ENCODE results near the gene DNAJC13.
"Not testable (repeated sequence)": the region's sequence is repeated elsewhere in the genome, so short reads cannot be mapped to it uniquely, and the experiment has no call there.

DNAJC13 gene

GRCh38 chr3:132549169-132549568 is 131.9 kb downstream of the DNAJC13 start:
- no peak for DNase-seq

- DNase-seq: no peak
These were observed 132.7 kb downstream of the DNAJC13 start for GRCh38 chr3:132549890-132550578.

GRCh38 chr3:132550579-132551305 is 133.4 kb downstream of the DNAJC13 start:
- DNase-seq: no peak

- no peak for DNase-seq
These were observed 136.5 kb downstream of the DNAJC13 start for GRCh38 chr3:132553826-132554225.

GRCh38 chr3:132554437-132554836 is 137.1 kb downstream of the DNAJC13 start:
- DNase-seq: no peak

GRCh38 chr3:132555306-132556035 is 138.2 kb downstream of the DNAJC13 start:
- no peak for DNase-seq

GRCh38 chr3:132556036-132556386 is 138.7 kb downstream of the DNAJC13 start:
- not testable (repeated sequence) for DNase-seq

- no peak for DNase-seq
These were observed 139.3 kb downstream of the DNAJC13 start for GRCh38 chr3:132556508-132557159.

GRCh38 chr3:132561003-132561402 is 143.7 kb downstream of the DNAJC13 start:
- DNase-seq: no peak

GRCh38 chr3:132563420-132564069 is 146.2 kb downstream of the DNAJC13 start:
- DNase-seq: no peak

GRCh38 chr3:132564070-132564465 is 146.8 kb downstream of the DNAJC13 start:
- no peak for DNase-seq

GRCh38 chr3:132568422-132568821 is 151.1 kb downstream of the DNAJC13 start:
- no peak for DNase-seq

- DNase-seq: no peak
These were observed 151.9 kb downstream of the DNAJC13 start for GRCh38 chr3:132569153-132569552.

GRCh38 chr3:132569580-132569979 is 152.3 kb downstream of the DNAJC13 start:
- no peak for DNase-seq

- DNase-seq: no peak
These were observed 152.7 kb downstream of the DNAJC13 start for GRCh38 chr3:132570016-132570415.

- no peak for DNase-seq
These were observed 156.5 kb downstream of the DNAJC13 start for GRCh38 chr3:132573797-132574211.

- DNase-seq: no peak
These were observed 170.1 kb downstream of the DNAJC13 start for GRCh38 chr3:132587401-132587800.
